Endometrium (tissue), 2 donors: ENCODE measurements around the gene CRTC1.

Experiments
- FAIRE-seq: peaks from 2 replicates; lab custom pipeline; 2012; peaks lifted over from hg19 to GRCh38; lab: Jason Lieb, UNC
- donor health status: control.
- donor health status: control.

CRTC1 gene, protein sequence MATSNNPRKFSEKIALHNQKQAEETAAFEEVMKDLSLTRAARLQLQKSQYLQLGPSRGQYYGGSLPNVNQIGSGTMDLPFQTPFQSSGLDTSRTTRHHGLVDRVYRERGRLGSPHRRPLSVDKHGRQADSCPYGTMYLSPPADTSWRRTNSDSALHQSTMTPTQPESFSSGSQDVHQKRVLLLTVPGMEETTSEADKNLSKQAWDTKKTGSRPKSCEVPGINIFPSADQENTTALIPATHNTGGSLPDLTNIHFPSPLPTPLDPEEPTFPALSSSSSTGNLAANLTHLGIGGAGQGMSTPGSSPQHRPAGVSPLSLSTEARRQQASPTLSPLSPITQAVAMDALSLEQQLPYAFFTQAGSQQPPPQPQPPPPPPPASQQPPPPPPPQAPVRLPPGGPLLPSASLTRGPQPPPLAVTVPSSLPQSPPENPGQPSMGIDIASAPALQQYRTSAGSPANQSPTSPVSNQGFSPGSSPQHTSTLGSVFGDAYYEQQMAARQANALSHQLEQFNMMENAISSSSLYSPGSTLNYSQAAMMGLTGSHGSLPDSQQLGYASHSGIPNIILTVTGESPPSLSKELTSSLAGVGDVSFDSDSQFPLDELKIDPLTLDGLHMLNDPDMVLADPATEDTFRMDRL

DNA sequence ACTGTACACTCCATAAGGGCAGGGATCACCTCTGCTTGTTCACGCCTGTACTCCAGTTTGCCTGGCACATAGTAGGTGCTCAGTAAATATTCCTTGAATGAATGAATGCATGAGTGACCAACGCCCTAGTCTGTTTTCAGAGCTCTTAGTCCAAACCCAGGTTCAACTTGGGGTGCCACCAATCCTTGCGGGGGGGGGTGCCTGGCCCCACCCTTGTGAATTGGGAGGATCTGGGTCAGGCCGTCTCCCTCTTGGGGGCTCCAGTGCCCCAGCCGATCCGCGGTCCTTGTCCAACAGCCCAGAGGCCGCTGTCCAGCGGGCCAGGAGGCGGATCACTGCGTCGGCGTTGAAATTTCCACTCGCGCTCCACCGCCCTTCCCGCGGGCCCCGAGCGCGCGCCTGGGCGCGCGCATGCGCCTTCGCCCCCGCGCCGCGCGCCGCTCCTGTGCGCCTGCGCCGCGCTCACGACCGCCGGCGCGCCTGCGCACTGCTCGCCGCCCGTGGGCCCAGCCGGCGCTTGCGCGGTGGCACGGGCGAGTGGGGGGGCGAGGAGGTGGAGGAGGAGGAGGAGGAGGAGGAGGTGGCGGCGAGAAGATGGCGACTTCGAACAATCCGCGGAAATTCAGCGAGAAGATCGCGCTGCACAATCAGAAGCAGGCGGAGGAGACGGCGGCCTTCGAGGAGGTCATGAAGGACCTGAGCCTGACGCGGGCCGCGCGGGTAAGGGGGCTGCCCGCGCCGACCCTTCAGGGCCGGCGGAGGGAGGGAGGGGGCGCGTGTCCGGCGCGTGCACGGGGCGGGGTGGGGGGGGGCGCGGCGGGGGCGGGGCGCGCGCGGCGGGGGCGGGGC lies at the start of gene CRTC1:
CRTC1 (plus strand) TSS at position 572 of the 849 bp plus-strand sequence; CDS start at position 595, 23 bp downstream.
- no peak for FAIRE-seq

DNA sequence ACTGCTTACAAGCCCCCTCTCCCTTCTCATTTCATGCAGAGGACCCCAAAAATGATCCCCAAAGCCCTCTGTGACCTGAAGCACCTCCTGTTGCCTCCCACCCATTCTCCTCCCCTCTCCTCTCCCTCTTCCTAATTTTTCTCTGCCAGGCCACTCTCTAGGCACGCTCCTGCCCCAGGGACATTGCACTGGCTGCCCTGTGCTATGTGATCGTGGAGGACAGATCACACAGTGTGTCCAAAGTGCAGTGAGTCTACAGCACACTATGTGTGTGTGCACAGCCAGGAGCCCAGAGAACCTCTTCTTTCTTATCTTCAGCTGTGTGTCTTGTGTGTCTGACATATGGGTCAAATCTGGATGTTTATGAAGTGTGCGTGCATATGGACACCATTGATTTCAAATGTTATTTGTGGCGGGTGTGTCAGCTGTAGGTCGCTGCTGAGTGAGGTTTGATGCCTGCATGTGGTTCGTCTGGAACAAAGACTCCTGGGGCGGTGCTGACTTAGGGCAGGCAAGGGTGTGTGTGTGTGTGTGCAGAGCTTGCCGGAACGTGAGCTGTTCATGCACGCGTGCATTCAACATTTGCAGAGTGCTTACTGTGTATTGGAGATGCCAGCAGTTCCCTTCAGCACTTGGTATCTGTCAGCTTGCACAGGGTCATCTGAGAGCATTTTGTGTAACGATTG lies 48.7 kb upstream of the CRTC1 start:
- FAIRE-seq = no peak

DNA sequence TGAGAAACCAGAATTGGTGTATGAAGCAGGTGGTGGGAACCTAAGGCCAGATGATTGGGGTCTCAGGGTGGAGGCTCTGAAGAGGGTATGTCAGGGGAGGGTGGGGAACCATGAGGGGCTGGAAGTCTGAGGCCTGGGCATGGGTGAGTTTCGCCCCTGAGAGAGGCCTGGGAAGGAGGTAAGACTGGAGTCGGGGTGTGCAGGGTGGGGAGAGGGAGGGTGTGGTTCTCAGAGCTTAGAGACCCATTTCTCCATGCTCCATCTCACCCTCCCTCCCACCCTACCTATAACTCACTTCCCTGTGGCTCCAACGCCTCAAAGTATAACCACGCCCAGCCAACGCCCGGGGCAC lies 47.7 kb upstream of the CRTC1 start:
- no peak for FAIRE-seq

DNA sequence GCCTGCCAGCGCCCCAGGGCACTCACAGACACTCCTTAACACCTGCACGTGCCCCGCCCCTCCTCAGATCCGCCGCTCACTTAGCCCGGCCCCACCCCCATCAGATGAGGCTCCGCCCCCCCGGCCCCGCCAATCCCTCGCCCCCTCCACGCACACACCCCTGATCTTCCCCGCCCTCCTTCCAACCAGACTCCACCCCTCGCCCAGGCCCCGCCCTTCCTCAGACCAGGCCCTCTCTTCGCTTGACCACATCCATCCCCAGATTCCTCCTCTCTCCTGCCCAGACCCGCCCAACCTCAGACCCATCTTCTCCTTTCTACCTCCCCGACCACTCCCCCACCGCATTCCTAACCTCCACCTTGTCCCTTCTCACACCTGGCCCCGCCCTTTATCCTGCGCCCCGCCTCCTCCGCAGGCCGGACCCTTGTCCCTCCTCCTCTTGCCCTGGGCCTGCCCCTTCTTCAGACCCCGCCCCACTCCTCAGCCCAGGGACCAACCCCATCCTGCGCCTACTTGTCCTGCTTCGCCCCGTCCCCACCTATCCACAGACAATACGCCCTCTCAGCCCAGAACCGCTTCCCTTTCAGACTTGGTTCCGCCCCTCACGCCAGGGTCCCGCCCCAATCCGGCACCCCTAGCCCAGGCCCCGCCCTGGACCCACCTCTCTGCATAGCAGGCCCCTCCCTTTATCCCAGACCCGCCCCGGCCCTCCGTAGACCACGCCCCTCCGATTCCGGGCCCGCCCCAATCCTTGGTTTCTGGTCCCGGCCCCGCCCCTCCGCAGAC lies 47.1 kb upstream of the CRTC1 start:
- FAIRE-seq = no peak

DNA sequence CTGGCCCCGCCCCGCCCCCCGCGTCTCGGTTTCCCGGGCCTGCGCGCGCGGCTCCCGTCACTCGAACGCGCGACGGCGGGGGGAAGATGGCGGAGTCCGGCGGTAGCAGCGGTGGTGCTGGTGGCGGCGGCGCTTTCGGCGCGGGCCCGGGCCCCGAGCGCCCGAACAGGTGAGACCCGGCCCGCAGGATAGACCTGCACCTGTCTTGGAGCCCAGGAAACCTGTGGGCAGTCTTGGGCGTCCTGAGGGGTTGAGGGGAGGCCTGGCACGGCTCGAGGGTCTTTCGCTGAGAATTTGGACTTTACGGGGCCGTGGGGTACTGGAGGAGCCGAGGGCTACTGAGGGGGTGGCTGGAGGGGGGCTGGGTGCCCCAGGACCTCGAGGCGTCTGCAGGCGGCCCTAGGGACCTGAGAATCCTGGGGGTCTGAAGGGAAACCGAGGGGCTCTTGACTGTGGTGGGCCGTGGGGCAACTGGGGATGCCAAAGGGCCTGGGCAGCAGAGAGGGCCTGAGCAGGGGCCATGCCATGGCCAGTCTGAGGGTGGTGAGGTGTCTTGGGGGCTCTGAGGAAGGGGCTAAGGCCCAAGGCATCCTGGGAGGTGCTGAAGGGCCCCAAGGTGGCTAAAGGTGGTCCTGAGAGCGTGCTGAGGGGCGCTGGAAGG lies 46.4 kb upstream of the CRTC1 start, which contains the start of gene KLHL26:
KLHL26 (plus strand) TSS at position 60 of the 661 bp plus-strand sequence; CDS start at position 87, 27 bp downstream.
- FAIRE-seq = no peak

DNA sequence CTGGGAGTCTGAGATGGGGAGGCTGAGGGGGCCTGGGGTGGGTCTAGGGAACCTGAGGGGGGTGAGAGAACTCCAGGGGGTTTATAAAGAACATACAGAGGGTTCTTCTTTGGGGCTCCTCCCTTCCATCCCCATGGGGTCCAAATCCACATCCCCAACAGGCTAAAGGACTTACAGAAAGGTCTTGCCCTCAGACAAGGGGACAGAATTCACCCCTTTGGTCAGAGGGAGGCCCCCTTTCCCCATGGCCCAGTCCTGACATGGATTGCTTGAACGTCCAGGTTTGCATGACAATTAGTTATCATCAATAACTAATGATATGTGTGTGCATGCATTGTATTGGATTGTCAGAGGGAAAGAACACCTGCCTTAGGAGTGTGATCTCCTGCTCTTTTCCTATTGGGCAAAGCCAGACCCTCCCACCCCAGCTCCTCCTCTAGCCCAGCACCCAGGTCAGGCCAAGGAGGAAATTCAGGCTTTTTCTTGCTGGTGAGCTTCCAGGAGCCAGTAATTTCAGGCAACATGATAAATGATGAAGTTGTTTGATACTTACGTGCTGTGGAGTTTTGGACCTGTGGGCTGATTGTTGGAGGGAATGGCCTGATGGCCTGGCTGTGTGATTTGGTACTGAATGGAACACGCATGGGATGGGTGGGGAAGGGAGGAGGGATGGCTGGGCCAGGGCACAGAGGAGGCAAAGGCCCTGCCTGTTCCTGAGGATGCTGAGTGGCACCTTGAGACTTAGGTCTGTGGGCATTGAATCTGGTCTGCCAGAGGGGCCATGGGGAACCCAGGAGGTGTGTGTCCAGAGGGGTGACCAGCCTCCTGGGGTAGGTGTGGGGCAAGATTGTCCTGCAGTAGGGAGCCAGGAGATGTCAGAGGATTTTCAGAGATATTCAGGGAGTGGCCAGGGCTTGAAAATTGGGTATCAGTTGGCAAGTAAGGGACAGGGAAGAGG lies 45.5 kb upstream of the CRTC1 start:
- FAIRE-seq = no peak

DNA sequence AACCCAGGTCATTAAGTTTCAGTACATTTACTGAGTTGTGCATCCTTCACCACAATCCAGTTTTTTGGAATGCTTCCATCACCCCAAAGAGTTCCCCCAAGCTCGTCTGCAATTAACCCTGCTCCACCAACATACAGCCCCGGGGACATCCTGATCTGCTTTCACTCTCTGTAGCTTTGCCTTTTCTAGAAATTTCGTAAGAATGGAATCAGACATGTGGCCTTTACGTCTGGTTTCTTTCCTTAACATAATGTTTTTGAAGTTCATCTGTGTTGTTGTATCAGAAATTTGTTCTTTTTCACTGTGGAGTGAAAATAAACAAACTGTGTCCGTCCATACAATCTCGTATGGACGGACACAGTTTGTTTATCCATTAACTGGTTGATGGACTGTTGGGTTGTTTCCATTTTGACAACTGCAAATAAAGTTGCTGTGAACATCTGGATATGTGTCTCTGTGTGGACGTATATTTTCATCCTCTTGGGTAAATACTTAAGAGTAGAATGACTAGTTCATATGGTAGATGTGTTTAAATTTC lies 43.7 kb upstream of the CRTC1 start:
- FAIRE-seq = no peak

DNA sequence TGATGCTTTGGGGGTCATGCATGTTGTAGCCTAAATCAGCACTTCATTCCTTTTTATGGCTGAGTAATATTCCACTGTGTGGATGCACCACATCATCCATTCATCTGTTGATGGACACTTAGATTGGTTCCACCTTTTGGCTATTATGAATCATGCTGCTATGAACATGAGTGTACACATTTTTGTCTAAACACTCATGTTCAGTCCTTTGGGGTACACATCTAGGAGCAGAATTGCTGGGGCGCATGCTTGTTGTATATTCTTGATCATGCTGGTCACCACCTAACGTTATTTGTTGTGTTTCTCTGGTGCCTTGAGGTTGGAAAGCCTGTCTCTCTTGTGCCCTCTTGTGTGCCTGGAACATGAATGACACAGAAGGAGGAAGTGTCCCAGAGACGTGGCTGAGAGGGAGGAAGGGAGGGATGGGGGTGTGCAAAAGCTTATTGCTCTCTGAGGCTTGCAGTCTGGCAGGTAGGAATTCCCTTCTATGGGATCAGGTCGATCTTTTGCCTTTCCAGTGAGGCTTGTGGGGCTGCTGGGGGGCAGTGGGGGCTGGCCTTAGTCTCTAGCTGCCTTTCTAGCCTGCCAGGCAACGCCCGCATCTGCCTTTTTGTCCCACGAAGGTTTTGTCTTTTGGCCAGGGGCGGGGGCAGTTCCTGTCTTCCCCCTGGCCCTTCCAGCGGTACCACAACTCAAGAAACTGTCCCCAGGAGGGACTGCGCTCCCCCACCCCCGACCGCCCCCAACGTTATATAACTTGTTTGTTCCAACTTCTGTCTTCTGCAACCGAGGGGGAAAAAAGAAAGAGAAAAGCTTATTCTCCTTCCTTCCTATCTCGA lies 39.1 kb upstream of the CRTC1 start:
- no peak for FAIRE-seq

DNA sequence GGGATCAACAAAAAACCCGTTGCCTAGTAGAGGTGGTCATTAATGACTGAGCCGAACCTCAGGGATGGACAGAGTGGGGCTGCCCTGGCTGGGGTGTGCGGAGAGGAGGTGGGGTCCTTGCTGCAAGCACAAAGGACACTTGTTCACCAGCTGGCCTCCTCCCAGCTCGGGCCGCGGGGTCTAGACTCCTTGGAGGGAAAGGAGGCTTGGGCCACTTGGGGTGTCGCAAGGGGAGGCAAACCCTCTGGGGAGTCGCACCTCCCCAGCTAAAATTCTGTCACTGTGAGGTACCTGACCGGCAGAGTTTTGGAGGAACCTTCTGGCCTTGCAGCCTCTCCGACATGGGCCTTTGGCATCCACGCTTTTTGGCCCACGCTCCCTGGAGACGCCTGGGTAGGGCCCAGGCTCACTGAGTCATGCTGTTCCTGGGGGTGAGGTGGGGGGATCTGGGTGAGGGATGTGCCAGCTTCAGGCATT lies 38.4 kb upstream of the CRTC1 start:
- FAIRE-seq = no peak

DNA sequence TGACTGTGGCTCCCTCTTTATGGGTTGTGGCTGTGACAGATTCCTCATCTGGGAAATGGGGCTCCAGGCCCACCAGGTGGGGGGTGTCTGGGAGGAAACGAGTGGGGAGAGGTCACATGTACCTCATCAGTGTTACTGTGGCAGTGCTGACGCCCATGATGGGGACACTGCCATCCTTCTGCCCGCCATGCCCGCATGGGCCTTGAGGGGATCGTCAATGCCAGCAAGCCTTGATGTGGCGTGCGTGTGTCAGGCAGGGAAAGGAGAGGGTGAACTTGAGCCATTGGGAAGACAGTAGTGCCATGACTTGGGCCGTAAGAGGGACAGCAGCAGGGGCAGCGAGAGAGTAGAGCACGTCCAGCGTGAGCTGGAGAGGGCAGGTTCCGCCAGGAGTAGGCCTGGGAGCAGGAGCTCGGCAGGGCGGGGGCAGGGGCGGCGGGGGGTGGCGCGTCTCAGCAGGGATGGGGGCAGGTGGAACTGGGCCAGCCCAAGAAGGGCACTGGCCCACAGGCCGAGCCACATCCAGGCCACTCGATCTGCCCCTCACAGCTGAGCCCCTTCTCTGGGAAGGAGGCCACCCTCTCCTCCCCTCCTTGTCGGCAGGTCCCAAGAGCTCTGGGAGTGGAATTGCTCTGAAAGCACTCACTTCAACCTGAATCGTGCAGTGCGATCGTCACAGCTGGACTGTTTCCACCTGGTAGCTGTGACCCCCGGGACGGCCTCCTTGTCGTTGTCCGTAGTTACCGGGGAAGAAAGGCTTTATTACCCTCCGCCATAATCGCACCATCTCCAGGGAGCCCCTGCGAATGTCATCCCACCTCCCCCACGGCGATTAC lies 36.7 kb upstream of the CRTC1 start:
- FAIRE-seq = no peak

DNA sequence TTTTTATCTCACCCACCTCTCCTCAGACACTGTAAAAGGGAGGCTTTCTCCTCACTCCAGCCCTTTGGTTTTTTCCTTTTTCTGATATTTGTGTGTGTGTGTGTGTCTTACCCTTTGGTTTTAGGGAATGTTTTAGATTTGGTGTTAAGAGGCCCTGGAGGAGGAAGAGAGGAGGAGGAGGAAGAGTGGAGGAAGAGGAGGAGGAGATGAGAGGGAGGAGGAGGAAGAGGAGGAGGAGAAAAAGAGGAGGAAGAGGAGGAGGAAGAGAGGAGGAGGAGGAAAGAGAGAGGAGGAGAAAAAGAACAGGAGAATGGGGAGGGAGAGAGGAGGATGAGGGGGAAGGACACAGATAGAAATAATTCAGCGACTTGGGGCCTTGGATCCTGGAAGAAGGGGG lies 36.1 kb upstream of the CRTC1 start:
- FAIRE-seq = no peak

DNA sequence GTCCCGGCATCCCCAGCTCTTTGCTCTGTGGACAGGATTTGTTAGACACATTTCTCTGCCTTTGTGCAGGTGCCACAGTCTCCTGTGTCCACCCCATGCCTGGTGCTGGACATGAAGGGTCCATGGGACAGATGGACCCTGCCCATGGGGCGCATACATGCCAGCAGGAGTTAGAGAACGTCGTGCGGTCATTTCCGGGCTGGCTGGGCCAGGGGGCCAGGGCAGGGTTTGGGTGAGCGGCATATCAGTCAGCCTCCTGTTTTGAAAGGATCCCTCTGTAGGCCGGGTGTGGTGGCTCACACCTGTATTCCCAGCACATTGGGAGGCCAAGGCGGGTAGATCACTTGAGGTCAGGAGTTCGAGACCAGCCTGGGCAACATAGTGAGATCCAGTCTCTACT lies 35.7 kb upstream of the CRTC1 start:
- FAIRE-seq = no peak

DNA sequence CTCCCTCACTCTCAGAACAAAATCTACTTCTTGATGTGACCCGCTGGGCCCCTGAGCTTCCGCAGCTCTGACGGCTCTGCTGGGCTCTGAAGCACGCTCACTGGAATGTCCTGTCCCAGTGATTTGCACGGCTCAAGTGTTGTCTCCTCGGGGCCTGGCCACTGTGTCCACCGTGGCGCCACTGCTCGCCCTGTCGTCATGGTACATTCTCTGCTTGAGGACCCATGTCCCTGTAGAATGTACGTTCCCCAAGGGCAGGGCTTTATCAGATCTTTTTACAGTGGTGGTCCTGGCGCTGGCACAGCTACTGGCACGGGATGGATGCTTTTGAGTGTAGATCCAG lies 34.5 kb upstream of the CRTC1 start:
- no peak for FAIRE-seq

DNA sequence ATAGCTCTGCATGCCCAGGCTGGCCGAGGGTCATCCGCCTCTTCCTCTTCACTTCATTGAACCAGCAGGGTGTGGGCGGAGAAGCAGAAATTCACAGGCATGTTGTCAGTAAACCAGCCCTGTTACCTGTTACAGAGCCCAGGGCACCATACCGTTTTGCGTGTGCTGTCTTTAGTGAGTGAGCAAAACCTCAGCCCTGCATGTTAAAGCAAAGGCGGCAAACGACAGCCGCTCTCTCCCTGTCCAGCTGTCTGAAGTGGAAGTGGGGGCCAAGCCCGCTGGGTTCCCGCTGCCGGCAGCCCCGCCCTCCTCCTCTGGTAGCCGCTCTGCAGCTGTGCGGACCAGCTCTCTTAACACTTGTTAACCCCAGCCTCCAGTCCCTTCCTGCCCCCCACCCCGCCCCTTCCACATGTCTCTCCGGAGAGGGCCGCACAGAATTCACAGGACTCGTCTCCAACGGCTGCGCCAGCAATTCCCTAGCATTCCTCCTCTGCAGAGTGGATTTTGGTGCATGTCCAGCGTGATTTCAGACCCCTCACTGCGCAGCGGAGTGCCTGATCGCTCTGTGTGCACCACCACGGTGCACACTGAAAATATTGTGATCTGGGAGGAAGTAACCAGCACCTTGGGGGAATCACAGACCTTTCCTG lies 34.0 kb upstream of the CRTC1 start:
- no peak for FAIRE-seq

DNA sequence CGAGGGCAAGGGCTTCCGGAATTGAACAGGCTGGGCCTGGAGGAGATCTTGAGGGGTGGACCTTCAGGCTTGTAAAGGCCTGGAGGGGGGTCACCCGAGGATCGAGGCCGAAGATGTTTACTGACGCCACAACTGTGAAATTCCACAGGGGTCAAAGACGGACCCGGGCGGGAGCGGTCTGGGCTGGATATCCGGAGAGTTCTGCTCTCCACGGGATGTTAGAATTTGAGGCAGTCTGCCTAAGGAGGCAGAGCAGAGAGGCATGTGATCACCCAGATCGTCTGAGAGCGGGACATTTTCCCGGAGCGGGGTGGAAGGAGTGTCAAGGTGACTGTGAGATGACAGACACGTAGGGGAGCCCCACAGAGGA lies 33.5 kb upstream of the CRTC1 start:
- no peak for FAIRE-seq

DNA sequence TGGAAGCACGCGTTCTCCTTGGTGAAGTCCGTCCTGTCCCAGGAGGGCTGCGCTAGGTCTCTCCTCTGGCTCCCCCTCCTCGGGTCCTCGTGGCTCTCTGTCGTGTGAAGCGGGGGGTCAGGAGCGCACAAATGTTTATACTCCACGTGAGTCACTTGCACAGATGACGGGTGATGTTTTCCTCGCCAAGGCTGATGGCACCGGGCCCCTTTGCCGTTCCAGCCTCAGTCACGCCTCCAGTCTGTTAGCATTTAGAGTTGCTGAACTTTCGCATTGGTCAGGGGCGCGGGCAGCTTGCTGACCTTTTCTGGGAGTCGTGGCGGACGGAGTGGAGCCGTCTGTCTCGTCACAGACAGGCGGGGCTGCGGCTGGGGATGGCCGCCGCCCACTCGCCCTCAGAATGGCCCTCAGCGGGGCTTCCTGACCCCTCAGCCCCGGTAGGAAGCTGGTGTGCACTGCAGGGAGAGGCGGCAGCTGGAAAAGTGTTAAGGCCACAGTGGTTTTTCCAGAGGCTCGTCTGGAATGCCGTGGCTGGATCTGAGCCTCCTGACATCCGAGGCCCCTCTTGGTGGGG lies 32.9 kb upstream of the CRTC1 start:
- no peak for FAIRE-seq

DNA sequence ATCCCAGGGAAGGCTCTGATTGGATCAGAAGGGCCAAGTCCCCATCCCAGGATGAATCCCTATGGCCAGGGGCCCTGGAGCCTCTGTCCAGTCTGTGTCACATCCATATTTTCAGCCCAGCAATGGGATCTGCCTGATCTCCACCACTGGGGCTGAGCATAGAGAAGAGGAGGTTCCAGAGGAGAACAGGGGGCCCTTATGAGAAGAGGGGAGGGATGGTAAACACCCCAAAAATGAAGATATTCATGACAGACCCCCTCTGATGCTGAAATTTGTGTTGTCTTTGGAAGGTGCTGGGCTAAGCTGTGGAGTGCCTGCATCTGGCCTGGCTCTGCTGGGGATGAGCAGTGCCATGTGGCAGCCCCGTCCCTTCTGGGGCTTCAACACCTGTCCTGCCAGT lies 32.2 kb upstream of the CRTC1 start:
- no peak for FAIRE-seq
